ENCODE measurements around the gene NPW.
A peak's percentile ranks its signal among the peaks of the same experiment; 100 is the strongest.
"Not testable (repeated sequence)": the region's sequence is repeated elsewhere in the genome, so short reads cannot be mapped to it uniquely, and the experiment has no call there.

The NPW gene

DNA sequence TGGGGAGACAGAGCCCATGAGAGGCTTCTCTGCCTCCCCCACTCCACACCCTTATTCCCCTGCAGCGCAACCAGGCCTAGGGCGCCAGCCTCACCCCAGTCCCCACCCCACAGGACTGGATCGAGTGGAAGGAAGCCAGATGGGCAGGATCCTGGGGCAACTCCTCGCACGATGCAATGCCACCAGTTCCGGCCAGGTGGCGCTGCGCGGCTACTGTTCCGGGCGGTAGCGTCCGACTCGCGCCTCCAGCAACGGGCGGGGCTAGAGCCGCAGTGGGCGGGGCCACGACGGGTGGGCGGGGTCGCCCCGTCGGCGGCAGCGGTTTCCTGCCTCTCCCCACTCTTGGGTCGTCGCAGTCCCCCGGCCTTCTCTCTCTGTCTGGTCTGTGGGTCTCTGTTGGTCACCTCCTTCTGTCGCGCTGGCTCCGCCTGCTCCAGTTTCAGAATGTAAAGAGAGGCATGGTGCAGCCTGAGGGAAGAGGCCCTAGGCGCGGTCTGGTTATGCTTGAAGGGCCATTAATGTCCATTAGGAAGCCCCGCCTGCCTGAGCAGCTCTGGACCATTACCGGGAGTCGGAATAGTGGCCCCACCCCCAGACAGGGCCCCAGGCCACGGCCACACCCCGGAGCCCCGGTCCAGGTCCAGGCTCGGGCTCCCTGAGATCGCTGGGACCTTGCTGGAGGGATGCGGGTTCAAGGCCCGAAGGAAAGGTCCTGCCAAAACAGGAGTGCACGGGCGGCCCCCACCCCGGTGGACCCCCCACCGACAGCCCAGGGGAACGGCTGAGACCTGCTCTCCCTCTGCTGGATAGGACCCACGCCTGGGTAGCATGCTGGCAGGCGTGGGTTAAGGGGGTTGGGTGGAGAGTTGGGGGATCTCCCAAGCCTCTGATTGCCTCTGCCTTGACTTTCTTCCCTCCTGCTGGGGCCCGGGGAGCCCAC, 3.8 kb downstream of the NPW start:
- peak; percentile 92 for DNase-seq (ENCODE audit: low spot score)

DNA sequence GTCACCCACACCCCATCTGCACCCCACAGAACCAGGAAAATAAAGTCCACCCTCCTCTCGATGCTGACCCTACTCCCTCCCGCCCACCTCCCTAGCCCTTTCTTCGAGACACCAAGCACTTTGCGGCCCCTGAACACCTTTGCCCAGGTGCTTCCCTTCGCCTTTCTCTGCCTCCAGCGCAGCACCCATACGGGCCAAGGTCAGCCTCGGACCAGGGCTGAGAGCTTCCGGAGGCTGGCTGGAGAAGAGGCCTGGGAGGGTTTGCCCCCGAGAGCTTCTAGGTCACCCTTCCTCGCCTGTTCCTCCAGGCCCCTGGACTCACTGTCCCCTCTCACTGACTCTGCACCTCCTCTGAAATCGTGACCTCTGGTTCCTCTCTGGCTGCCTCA, 4.4 kb downstream of the NPW start:
- DNase-seq (ENCODE audit: low spot score), result no peak

DNA sequence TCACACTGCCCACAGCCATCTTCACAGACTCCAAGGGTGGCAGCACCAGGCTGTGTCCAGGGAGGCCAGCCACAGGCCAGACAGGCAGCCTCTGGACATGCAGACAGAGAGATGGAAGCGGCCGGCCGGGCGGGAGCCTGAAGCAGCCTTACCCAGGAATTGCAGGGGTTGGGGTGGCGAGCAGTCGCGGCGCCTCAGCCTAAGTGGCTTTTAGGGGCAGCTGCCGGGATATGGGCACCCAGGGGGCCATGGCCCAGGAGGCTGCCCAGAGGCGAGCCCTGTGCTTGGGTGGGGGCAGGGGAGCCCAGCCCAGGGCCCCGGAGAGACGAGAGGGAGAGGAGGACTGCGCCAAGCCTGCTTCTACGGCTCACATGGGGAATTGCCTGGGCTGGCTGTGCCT, 5.7 kb downstream of the NPW start:
- no peak for DNase-seq (ENCODE audit: low spot score)

DNA sequence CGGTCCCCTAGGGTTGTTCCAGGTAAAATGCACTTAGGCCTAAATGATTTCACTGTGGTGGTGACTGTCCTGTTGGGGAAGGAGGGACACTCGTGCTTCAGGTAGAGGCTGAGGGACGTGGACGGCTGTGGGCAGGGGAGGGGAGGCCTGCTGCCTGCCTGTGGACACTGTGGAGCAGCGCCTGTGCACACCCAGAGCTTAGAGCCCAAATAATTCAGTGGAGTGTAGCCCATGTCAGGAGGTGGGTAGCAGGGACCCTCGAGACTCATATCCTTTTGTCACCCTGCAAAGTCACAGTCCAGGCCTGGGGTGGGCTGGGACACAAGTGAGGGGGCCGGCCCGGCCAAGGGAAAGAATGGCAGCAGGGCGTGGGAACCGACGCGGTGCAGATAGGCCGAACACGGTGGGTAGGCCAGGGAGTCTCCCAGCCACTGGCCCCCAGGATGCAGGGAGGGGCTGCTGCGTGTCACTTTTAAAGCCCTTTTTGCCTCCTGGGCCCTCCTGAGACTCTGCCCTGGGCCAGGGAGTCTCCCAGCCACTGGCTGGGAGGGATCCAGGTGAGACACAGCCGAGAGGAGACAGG, 6.4 kb downstream of the NPW start:
- DNase-seq (ENCODE audit: low spot score), result no peak

DNA sequence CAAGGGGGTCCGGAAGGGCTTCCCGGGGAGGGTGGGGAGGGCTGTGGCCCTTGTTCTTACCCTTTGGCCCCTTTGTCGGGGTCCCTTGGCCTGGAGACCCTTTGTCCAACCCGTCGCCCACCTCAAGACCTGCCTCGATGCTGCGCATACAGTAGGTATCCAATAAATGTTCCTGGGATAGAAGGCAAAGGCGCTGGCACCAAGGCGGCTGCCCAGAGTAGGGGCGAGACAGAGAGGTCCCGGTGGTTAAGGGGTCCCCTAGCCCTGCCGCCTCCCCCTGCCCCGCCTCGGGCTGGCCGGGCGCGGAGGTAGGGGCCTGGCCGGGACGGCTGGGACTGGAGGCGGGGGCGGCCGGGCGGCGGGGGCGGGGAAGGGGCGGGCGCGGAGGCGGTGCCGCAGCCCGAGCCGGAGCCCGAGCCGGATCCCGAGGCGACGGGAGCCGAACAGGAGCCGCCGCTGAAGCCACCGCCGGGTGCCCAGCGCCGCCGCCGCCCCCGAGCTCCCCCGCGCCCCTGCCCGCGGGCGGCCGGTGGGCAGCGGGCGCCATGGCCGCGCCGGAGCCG, 7.0 kb downstream of the NPW start, which contains the start of gene NHERF2:
Gene NHERF2 (plus strand): TSS at position 442 of the 563 bp plus-strand sequence. CDS start 104 bp downstream, at position 546.
- DNase-seq (ENCODE audit: low spot score), result no peak

DNA sequence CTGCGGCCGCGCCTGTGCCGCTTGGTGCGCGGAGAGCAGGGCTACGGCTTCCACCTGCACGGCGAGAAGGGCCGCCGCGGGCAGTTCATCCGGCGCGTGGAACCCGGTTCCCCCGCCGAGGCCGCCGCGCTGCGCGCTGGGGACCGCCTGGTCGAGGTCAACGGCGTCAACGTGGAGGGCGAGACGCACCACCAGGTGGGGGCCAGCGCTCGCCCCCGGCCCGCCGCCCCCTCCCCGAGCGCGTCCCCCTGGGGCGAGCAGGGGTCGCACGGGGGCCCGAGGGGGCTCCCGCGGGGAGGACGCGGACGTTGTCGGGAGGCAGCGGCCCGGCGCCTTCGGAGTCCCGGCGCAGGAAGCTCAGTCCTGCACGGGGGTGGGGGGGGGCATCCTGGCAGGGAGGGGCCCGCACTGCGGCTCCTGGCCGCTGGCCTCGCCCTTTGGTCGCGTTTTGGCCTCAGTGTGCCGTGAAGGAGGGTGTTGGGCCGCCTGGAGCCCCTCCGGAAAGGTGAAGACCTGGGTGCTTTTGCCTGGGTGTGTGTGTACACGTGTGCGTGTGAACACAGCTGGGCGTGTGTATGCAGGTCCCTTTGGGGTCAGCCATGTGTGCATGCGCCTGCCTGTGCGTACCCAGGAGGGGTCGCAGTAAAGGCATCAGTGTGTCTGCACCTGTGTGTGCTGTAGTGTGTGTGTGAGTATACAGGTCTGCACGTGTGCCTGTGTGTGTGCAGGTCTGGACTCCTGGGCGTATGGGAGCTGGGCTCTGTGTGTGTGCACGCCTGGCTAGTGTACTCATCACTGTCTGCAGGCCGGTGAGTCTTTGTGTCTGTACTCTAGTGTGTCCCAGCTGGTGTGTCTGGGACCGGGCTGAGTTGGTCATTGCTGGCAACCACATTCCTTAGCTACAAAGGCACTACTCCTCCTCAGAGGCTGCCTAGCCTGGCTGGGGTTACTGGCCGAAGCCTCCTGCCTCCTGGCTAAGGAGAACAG, 7.7 kb downstream of the NPW start:
- peak; percentile 38 for DNase-seq (ENCODE audit: low spot score)

DNA sequence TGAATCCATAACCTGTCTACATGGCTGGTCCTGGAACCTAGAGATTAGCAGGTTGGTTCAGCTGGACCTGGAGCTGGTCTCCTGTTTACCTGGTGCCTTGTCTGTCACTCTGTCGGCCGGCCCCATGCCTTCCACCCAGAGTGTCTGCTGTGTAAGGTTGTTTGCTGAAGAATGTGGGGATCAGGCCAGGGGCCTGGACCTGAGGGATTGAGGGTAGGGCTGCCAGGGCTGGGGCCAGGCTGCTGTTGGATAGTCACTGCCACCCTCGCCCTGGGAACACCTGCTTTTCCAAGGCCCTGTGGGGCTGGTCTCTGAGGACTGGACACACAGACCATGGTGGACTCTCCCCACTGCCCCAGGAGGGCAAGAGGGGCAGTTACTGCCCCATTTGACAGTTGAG, 8.6 kb downstream of the NPW start:
- DNase-seq (ENCODE audit: low spot score), result no peak

DNA sequence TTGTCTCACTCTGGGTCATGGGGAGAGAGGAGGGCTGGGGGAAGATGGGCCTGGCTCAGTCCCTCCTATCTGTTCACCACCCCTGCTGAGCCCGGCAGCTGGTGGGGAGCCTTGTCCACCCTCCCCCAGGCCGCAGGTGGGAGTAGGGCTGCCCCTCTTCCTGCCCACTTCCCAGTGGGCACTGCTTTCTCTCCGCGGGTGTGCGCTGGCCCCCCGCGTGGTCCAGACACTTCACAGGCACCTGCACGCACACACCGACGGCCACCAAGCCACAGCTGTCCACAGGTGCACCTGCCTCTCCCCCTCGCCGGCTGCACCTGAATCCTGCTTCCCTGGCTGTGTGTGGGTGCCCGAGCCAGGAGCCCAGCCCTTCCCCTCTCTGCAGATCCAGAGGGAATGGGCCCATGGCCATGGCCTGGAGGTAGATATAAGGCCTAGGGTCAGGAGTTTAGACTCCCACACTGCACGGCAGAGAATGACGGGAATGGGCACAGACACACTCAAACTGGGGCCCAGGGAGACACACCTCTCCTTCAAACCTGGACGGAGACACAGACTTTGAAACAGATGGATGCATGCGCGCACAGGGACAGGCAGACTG, 9.1 kb downstream of the NPW start:
- no peak for DNase-seq (ENCODE audit: low spot score)

DNA sequence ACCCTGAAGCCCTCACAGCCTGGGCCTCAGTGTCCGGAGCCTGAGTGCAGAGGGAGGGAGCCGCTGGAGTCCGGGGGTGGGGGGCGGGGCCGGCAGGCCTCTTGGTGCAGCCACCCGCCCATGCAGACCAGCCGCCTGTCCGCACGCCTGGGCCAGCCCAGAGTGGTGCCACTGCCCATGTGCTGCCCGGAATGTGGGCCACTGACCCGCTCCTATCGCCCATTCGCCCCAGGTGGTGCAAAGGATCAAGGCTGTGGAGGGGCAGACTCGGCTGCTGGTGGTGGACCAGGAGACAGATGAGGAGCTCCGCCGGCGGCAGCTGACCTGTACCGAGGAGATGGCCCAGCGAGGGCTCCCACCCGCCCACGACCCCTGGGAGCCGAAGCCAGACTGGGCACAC, 9.8 kb downstream of the NPW start:
- DNase-seq (ENCODE audit: low spot score), result no peak

DNA sequence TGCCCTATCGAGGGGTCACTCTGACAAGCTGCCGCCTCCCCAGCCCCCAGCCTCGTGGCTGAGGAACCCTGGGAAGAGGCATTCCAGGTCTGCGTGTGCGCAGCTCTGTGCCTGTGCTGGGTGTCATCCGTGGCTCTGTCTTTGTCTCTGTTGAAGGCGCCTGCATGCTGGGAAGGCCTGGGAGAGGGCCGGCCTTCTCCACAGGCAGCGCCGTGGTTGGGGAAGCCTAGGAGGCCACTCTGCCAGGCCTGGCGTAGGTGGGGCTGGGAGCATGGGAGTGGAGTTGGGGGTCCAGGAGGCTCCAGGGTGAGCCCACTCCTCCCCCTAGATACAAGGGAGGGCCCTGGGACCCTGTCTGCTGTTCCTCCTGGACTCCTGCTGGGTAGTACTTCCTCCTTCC, 10.5 kb downstream of the NPW start:
- no peak for DNase-seq (ENCODE audit: low spot score)

DNA sequence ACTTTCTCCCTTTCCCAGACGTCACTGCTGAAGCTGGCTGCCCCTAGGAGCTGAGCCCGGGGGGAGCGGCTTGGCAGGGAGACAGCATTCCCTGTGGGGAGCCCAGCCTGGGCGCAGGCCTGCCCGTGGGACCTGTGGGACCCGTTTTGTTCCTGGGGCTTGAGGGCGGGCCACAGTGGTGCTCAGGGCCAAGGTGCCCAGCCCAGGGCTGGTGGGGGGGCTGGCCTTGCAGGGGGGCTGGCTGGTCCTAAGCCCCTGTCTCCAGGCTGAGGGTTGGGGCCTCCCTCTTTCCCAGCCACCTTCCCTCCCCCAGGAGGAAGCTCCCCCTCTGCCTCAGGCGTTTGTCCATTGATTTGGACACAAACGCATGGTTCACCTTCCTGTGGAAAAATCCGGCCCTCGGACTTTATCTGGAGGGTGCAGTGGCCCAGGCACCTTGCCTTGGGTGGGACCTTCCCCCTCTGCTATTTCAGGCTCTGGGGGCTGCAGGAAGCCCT, 11.5 kb downstream of the NPW start:
- no peak for DNase-seq (ENCODE audit: low spot score)

DNA sequence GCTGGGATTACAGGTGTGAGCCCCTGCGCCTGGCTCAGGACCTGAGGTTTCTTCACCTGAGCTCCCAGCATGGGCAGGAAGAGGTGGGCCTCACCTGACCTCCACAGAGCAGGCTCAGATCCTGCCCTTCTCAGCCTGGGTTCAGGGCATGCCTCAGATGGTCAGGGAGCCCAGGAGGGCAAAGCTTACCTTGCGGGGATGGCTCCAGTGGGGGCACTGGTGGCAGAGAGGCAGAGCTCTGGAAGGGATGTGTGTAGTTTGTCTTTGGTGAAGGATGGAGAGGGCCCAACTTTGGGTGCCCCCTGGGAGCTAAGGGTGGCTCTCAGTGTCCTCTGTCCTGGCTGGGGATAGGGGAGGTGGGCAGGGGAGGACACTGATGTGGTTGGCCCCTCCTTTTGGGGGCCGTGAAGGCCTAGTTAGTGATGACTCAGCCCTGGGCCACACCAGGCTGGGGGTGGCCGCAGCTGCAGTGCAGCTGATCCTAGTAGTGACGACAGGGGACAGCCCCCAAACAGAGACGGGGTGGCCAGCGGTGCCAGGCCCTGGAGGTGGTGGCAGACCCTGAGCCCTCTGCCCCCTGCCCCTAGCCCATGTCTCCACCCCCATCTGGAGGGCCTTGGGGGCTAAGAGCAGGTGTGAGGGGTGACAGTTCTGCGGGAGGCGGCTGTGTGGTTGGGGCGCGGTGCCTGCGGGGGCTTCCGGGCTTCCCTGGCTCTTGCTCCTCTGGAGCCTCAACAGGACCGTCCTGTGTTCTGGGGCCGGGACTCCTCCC, 12.9 kb downstream of the NPW start:
- DNase-seq (ENCODE audit: low spot score), result no peak

DNA sequence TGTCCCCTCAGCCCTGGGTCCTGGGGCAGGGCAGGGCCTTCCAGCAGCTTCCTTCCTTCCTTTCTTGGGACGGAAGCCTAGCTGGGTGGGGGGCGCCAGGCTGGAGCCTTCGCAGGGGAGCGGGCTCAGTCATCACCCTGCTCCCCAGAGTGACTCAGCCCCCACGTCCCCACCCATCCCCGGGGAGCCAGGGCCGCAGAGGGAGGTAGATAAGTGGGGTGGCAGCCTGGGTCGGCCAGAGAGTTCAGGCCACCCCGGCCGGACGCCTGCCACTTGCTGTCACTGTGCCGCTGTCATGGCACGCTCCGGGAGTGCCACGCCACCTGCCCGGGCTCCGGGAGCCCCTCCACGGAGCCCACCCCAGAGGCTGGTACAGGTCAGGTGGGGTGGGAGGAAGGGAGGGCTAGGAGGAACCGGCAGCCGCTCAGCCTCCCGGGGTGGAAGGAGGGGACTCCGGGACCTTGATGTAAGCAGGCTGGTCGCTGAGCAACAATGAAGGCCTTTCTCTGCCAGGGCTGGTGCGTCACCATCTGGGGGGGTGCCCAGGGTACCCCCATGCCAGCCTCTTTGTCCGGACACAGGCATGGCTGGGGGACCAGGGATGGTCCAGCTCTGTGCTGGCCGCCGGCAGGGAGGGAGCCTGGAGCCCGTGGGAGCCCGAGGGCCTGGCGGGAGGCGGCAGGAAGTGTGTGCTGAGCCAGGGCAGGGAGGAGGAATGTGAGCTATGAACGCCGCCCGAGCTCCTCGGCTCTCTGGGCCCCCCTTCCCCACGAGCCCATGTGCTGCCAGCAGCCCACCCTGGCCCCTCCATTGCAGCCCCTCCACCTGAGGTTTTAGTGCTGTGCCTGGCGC, 13.7 kb downstream of the NPW start:
- DNase-seq (ENCODE audit: low spot score), result no peak

DNA sequence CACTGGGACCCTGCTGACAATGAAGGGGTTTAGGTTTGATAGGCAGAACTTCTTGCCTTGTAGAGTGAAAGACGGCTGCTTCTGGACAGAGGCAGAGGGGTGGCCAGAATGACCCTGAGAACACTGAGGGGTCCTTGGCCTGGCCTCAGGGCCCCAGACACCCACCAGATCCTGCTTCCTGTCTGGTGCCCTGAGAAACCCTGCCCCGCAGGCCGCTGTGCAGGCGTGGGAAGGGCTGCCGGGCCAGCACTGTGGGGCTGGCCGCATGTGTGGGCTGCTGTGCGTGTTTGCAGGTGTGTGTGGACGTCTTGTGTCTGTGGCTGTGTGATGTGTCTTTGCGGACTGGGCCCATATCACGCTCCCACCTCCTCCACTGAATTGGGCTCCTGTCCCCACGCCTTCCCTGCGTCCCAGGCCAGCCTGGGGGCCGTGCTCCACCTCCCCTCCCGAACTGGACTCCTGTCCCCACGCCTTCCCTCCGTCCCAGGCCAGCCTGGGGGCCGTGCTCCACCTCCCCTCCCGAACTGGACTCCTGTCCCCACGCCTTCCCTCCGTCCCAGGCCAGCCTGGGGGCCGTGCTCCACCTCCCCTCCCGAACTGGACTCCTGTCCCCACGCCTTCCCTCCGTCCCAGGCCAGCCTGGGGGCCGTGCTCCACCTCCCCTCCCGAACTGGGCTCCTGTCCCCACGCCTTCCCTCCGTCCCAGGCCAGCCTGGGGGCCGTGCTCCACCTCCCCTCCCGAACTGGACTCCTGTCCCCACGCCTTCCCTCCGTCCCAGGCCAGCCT, 14.5 kb downstream of the NPW start:
- DNase-seq (ENCODE audit: low spot score), result not testable (repeated sequence)

DNA sequence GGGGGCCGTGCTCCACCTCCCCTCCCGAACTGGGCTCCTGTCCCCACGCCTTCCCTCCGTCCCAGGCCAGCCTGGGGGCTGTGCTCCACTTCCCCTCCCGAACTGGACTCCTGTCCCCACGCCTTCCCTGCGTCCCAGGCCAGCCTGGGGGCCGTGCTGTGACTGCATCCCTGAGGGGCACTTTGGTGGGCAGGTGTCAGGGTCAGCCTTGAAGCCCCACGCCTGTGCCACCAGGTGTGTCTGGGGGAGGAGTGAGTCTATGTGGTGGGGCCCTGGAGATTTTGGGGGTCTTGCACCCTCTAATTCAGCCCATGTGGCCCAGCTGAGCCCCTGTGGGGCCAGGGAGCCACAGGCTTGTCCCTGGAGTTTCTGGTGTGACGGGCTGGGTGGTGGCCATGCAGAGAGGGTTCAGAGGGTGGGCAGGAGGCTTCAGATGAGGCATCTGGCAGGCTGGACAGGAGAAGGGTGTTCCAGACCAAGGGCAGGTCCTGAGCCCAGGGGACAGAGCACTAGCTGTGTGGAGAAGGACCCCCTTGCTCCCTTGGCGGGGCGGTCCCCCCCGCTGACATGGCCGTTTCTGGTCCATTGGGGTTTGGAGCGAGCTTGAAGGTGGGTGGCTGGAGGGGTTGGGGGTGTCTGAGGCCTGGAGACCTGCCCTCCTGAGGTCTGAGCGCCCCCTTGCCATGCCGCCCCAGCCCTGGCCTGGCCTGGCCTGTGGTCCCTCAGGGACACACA, 15.3 kb downstream of the NPW start:
- no peak for DNase-seq (ENCODE audit: low spot score)

DNA sequence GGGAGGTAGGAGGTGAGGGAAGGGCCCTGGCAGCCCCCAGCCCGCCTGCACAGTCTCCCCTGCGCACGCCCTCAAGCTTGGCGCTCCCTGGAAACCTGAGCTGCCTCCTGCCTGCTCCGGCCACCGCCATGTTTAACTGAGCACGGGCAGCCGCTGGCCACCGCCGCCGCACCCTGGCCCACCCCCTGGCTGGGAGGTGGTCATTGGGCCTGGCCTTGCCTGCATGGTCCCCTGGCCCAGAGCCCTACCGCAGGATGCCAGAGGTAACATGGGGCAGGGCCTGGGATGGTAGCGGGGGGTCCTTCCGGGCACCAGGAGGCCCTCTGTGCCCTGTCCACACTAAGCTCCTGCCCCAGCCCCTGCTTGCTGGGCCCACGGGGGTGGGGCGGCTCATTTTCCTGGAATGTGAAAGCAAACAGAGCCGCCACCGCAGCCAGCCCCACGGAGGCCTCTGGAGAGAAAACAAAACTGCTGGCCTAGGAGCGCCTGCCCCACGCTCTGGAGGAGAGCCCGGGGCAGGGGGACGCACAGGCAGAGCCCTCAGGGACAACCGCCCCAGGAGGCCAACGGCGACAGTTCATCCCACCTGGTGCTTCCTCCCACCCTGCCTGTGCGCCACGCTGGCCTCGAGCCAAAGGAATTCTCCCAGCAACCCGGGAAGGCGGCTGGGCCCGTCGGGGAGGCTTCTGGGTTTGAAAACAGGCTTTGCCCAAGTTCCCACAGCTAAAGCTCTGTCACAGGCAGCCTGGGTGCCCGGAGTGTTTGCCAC, 16.0 kb downstream of the NPW start:
- no peak for DNase-seq (ENCODE audit: low spot score)

DNA sequence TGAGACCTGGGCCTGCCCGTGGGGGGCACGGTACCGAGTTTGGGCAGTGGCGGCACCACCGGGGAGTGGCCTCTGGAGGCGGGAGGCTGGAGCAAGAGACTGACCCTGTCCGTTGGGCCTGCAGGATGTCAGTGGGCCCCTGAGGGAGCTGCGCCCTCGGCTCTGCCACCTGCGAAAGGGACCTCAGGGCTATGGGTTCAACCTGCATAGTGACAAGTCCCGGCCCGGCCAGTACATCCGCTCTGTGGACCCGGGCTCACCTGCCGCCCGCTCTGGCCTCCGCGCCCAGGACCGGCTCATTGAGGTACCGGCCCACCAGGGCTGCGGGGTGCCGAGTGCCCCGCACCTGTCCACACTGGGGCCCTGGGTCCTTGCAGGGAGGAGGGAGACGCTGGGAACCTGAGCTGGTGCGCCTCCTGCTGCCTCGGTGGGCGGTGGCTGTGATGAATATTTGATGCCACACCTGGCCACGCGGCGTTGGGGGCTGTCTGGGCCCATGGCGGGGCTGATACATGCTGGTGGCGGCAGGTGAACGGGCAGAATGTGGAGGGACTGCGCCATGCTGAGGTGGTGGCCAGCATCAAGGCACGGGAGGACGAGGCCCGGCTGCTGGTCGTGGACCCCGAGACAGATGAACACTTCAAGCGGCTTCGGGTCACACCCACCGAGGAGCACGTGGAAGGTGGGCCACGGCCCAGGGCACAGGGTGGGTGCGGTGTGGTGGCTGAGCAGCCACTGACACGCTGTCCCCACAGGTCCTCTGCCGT, 16.8 kb downstream of the NPW start:
- DNase-seq (ENCODE audit: low spot score), result no peak
